Right lobe of liver (tissue), 6 donors: Measurements from ENCODE around the gene SLC35C1. TPM values are rescaled to one million over a fixed set of nuclear protein-coding genes. Genes with fewer than 3 reads are reported as not detected.

Experiments
- ATAC-seq, 4 donors: fragments of 200-7000 bp; cut with Tn5 transposase; one replicate each; pipeline ENCODE4 v1.9.1; 2020; ENCODE audit warnings: mild to moderate bottlenecking in 4 of 4, moderate library complexity in 4 of 4
- DNase-seq, 3 donors: peaks; one replicate each; pipeline ENCODE4 v3.0.0-alpha.2; 2020
- H3K27ac ChIP-seq, 3 donors: fragments of 200-600 bp; one replicate each; pipeline ENCODE4 v1.8.0; 2022
- H3K27me3 ChIP-seq, 2 donors: fragments of 200-600 bp; one replicate each; pipeline ENCODE4 v1.8.0; 2022
- H3K36me3 ChIP-seq, 4 donors: fragments of 200-600 bp; sonication (generic) in 1 of 4; one replicate each; pipeline versions ENCODE4 v1.5.1 to v1.8.0; 2017 to 2022; ENCODE audit warnings: control low read depth in 1 of 4
- H3K4me1 ChIP-seq, 4 donors: fragments of 200-600 bp; sonication (generic) in 1 of 4; one replicate each; pipeline versions ENCODE4 v1.5.1 to v1.8.0; 2017 to 2022; ENCODE audit warnings: control low read depth in 1 of 4
- H3K4me3 ChIP-seq, 3 donors: fragments of 200-600 bp; one replicate each; pipeline ENCODE4 v1.8.0; 2022
- H3K9me3 ChIP-seq, 4 donors: fragments of 200-600 bp; sonication (generic) in 1 of 4; one replicate each; pipeline versions ENCODE4 v1.5.1 to v1.8.0; 2017 to 2022; ENCODE audit warnings: control low read depth in 1 of 4
- POLR2A ChIP-seq: fragments of 450-650 bp; IDR thresholded peaks from one replicate; pipeline ENCODE4 v1.6.1; 2017; ENCODE audit warnings: antibody characterized with exemption, mild to moderate bottlenecking
- WGBS: methylation state at CpG from one replicate; pipeline ENCODE4 v1.1.6; 2018; ENCODE audit warnings: low coverage, low lambda C conversion rate; ENCODE audit not compliant: insufficient coverage; ENCODE audit errors: missing lambda C conversion rate; 5-methylcytosine and 5-hydroxymethylcytosine counted together
- intact Hi-C, 2 donors: fragments of 100-400 bp; cut with DNase I; formaldehyde crosslinking; loops; one replicate each; pipeline versions ENCODE4 v1.11.2 to v1.14.1; 2022
- total RNA-seq, 6 experiments: library from RNA; depleted of rRNA in 2 of 6; stranded (reverse); fragments of >200 nt in 2 of 6; fragmentation: NEBNext Ultra II Directional in 3 of 6; extraction: Animal tissue kit (Norgen Biotek cat#: 25700) in 3 of 6; gene quantifications; one replicate each; pipeline versions ENCODE4 v1.1.0 to v1.2.4, GENCODE V29; 2016 to 2023
- TF ChIP-seq, protein P1 (sequence below), 4 donors: fragments of 200-600 bp in 3 of 4; fragments of 450-650 bp in 1 of 4; IDR thresholded peaks; one replicate each; pipeline versions ENCODE4 v1.5.1 to v1.8.0; 2016 to 2022; ENCODE audit warnings: antibody characterized with exemption in 4 of 4, mild to moderate bottlenecking in 2 of 4
- donor health status: DM: no; HTN: yes; CAD: no.
- donor health status: DM: no; HTN: no; CAD: no.
- donor health status: DM: no; HTN: no; CAD: no.
- donor health status: DM: no; HTN: yes; CAD: no.
- donor health status: DM: no; HTN: yes; CAD: no.

SLC35C1 gene
- total RNA-seq, 6 experiments from 2014 or later, result 11.6 to 134 (median 83.9) TPM

DNA sequence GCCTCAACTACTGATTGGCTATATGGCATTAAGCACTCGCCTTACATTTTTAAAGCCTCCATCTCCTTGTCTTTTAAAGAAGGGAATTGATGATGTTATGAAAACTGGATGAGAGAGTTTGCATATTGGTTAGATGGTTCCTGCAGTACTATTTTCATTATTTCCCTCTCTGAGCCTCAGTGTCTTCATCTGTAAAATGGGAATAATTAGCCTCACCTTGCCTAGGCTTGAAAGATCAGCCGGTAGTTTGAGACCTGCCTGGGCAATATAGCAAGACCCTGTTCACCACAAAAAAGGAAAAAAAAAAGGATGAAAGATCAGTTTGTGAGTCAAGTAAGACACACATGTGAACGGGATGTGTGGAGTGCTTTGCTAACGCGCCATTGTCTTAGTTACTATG, 35.0 kb upstream of the SLC35C1 start:
- no peaks in the 10 kb centered on the region for H3K27me3 ChIP-seq
- ATAC-seq (no peak), DNase-seq (no peak)
- no peaks in the 10 kb centered on the region for H3K9me3 ChIP-seq
- no peak overlapping the region for H3K4me3 ChIP-seq
- no peak overlapping the region for H3K27ac ChIP-seq
- intact Hi-C loops, result no loop called here
- TF ChIP-seq, protein P1, sequence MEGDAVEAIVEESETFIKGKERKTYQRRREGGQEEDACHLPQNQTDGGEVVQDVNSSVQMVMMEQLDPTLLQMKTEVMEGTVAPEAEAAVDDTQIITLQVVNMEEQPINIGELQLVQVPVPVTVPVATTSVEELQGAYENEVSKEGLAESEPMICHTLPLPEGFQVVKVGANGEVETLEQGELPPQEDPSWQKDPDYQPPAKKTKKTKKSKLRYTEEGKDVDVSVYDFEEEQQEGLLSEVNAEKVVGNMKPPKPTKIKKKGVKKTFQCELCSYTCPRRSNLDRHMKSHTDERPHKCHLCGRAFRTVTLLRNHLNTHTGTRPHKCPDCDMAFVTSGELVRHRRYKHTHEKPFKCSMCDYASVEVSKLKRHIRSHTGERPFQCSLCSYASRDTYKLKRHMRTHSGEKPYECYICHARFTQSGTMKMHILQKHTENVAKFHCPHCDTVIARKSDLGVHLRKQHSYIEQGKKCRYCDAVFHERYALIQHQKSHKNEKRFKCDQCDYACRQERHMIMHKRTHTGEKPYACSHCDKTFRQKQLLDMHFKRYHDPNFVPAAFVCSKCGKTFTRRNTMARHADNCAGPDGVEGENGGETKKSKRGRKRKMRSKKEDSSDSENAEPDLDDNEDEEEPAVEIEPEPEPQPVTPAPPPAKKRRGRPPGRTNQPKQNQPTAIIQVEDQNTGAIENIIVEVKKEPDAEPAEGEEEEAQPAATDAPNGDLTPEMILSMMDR (IDR thresholded peaks at IDR 0.05), result no peak
- TF ChIP-seq POLR2A, result no peak
- H3K36me3 ChIP-seq, result no peaks in the 10 kb centered on the region
- WGBS, result 91% methylated on average over 5 of the region's 5 CpGs
- peaks cover 0 to 5% (median 2%) of the 10 kb centered on the region in 4 donors for H3K4me1 ChIP-seq

DNA sequence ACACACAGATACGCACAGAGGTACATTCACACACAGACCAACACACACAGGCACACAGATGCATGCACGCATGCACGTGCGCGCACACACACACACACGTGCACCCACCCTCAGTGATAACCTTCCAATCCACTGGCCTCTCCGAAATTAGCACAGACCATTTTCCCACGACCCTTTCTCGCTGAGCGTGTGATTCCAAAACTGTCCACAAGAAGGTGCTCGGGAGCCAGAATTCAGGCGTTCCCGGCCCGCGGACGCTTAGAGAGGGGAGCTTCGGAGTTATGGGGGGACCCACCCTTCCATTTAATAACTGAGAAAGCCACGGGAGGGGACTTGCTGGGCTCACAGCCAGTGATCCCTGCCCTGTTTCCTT, 33.8 kb upstream of the SLC35C1 start:
- Histone ChIP-seq H3K27me3 (no peaks in the 10 kb centered on the region), H3K4me3 (peak overlapping the region; percentile 38 to 63 (median 54)), H3K9me3 (no peaks in the 10 kb centered on the region), H3K36me3 (no peaks in the 10 kb centered on the region), H3K27ac (peak overlapping the region; percentile 70 to 81 (median 80)), H3K4me1 (peaks cover 0 to 6% (median 2%) of the 10 kb centered on the region in 4 donors)
- peak; percentile 76 to 82 (median 78) for ATAC-seq
- intact Hi-C loops, result no loop called here
- 0% methylated on average over 11 of the region's 18 CpGs for WGBS
- DNase-seq, result peak; percentile 68 to 70 (median 70)
- TF ChIP-seq, protein P1 (IDR thresholded peaks at IDR 0.05), result peak; percentile 76 to 89 (median 84)
- TF ChIP-seq POLR2A, result no peak

DNA sequence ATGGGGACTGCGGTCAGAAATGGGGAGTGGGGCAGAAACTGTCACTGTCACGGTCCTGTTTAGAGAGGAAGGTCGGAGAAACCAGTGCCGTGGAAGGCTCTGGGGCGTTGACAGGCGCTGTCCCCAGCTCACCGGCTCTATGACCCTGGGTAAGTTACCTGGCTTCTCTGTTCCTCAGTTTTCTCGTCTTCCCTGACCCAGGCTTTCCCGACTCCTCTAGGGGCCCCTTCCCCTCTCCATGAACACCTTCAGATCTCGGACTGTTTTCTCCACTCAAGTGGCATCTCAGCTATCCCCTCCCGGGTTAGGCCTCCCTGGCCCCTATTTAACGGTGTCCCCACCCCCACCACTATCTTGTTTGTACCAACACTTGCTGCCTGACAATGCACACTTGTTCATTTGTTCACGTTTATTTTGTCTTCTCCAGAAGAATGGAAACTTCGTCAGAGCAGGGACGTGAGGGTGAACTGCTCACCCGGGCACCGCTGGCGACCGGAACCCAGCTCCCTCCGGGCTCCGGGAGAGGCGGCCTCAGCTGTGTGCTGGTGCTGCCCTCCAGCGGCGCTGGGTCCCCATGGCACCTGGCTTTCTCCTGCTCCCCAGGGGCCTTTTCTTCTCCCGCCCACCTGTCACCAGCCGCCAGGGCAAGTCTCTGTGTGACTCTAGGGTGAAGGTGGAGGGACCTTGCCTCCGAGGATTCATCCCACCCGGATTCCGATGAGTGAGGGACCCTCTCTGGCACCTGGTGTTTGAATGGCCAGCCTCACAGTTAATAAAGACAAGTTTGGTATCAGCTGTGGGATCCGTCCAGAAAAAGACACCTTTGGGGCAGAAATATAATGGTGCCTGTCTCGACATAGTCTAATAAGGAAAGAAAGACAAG, 33.1 kb upstream of the SLC35C1 start:
- no peak for TF ChIP-seq POLR2A
- TF ChIP-seq, protein P1 (IDR thresholded peaks at IDR 0.05), result peak; percentile 91 to 96 (median 94)
- Histone ChIP-seq H3K4me3 (peak overlapping the region; percentile 38 to 63 (median 54)), H3K4me1 (peaks cover 0 to 12% (median 4%) of the 10 kb centered on the region in 4 donors), H3K36me3 (no peaks in the 10 kb centered on the region), H3K9me3 (no peaks in the 10 kb centered on the region), H3K27me3 (no peaks in the 10 kb centered on the region), H3K27ac (peak overlapping the region; percentile 70 to 81 (median 80))
- intact Hi-C loops, result no loop called here
- WGBS, result 2% methylated on average over 22 of the region's 31 CpGs
- DNase-seq (peak; percentile 88), ATAC-seq (peak; percentile 94 to 98 (median 97))

DNA sequence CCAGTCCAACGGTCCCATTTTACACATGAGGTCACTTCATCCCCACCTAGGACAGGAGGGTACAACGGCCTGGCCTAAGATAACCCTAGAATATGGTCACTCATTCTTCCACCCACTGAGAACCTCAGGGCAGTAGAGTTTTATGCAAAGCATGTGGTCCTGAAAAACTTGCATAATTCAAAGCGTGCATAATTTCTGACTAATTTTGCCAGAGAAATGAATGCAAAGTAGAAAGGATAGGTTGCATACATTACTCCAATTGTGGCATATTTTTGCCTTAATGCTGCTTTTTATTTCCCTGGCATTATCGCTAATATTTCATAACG, 32.5 kb upstream of the SLC35C1 start:
- 23% methylated on average over 5 of the region's 5 CpGs for WGBS
- Histone ChIP-seq H3K4me3 (peak overlapping the region in 1 of 3 donors; percentile 38), H3K4me1 (peaks cover 0 to 16% (median 6%) of the 10 kb centered on the region in 4 donors), H3K36me3 (no peaks in the 10 kb centered on the region), H3K27ac (peak overlapping the region in 1 of 3 donors; percentile 80), H3K9me3 (no peaks in the 10 kb centered on the region), H3K27me3 (no peaks in the 10 kb centered on the region)
- intact Hi-C loops, result no loop called here
- DNase-seq (no peak), ATAC-seq (peak in 1 of 4 donors; percentile 11)
- TF ChIP-seq, protein P1 (IDR thresholded peaks at IDR 0.05), result no peak
- no peak for TF ChIP-seq POLR2A
